OCI-LY1 (cell line): Measurements from ENCODE around the gene RBP3.

ENCODE experiments used
- H2AFZ ChIP-seq: fragments of 200-600 bp; sonication (generic), shearing (Covaris generic); 2 replicates; pipeline ENCODE4 v1.6.0; 2014; ENCODE audit warnings: antibody characterized with exemption, mild to moderate bottlenecking, low read length
- H3F3A ChIP-seq: fragments of 200-600 bp; sonication (generic), shearing (Covaris generic); 2 replicates; pipeline ENCODE4 v1.6.0; 2014; ENCODE audit warnings: mild to moderate bottlenecking, antibody characterized with exemption, low read length, moderate library complexity; ENCODE audit not compliant: insufficient read depth
- H3K27ac ChIP-seq: fragments of 200-600 bp; sonication (generic); 2 replicates; pipeline ENCODE4 v1.5.1; 2014; ENCODE audit warnings: low read length, mixed run types, mild to moderate bottlenecking, low read depth; ENCODE audit not compliant: poor library complexity, severe bottlenecking
- H3K27me3 ChIP-seq: fragments of 200-600 bp; sonication (generic); 2 replicates; pipeline ENCODE4 v1.6.0; 2014; ENCODE audit warnings: antibody characterized with exemption, mild to moderate bottlenecking, low read length, moderate library complexity; ENCODE audit not compliant: insufficient read depth
- H3K36me3 ChIP-seq: fragments of 200-600 bp; sonication (generic); 2 replicates; pipeline ENCODE4 v1.6.1; 2014; ENCODE audit warnings: mild to moderate bottlenecking, antibody characterized with exemption, low read length, moderate library complexity, mixed read lengths; ENCODE audit not compliant: insufficient read depth
- H3K4me1 ChIP-seq: fragments of 200-600 bp; sonication (generic); 2 replicates; pipeline ENCODE4 v1.5.1; 2014; ENCODE audit warnings: mild to moderate bottlenecking, low read length, moderate library complexity; ENCODE audit not compliant: insufficient read depth, severe bottlenecking
- H3K4me2 ChIP-seq: fragments of 200-600 bp; sonication (generic), shearing (Covaris generic); 2 replicates; pipeline ENCODE4 v1.6.1; 2014; ENCODE audit warnings: low read length
- H3K4me3 ChIP-seq: fragments of 200-600 bp; sonication (generic); 2 replicates; pipeline ENCODE4 v1.5.1; 2014; ENCODE audit warnings: low read length, low read depth, mild to moderate bottlenecking, mixed read lengths; ENCODE audit not compliant: poor library complexity, severe bottlenecking
- H3K79me2 ChIP-seq: fragments of 200-600 bp; shearing (Covaris generic); 2 replicates; pipeline ENCODE4 v1.6.1; 2016; ENCODE audit warnings: mixed run types, low read length, mixed read lengths; ENCODE audit not compliant: insufficient read depth
- H3K9ac ChIP-seq: fragments of 200-600 bp; sonication (generic), shearing (Covaris generic); 2 replicates; pipeline ENCODE4 v1.6.1; 2014; ENCODE audit warnings: mild to moderate bottlenecking, low read length, mixed read lengths
- H3K9me2 ChIP-seq: fragments of 200-600 bp; sonication (generic), shearing (Covaris generic); 2 replicates; pipeline ENCODE4 v1.6.1; 2014; ENCODE audit warnings: low read depth, mild to moderate bottlenecking, low read length, mixed read lengths
- H3K9me3 ChIP-seq: fragments of 200-600 bp; shearing (Covaris generic); 2 replicates; pipeline ENCODE4 v1.6.1; 2014; ENCODE audit warnings: low read length, mixed read lengths
- H4K20me1 ChIP-seq: fragments of 200-600 bp; sonication (generic), shearing (Covaris generic); 2 replicates; pipeline ENCODE4 v1.6.0; 2016; ENCODE audit warnings: mild to moderate bottlenecking, low read length; ENCODE audit not compliant: insufficient read depth
- CTCF ChIP-seq: fragments of 200-600 bp; sonication (generic), shearing (Covaris generic); IDR thresholded peaks from 2 replicates; pipeline ENCODE4 v1.5.1; 2017; ENCODE audit warnings: mild to moderate bottlenecking, antibody characterized with exemption, low read length, moderate library complexity, mixed read lengths
- EZH2 ChIP-seq: fragments of 200-600 bp; sonication (generic), shearing (Covaris generic); IDR thresholded peaks from 2 replicates; pipeline ENCODE4 v1.8.0; 2017; ENCODE audit warnings: borderline replicate concordance, mixed run types, mild to moderate bottlenecking, antibody characterized with exemption, low read length, moderate library complexity, mixed read lengths

RBP3 gene

DNA sequence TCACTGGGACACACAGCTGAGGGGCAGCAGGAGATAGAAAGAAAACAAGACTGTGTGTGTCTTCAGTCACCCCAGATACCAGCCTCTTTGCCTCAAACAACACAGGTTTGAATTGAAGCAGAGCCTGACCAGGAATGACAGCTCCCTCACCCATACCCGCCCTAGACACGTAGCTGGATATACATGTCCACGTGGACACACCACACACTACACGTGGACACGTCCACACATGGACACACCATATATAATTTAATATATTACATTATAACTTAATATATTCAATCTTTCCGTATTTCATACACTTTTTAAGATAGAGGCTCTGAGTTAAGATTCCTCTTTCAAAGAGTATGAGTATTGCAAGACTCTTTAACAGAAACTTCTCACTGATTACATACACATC, 14.6 kb upstream of the RBP3 start:
- H4K20me1 ChIP-seq: no peaks in the 10 kb centered on the region
- H3K9me3 ChIP-seq: no peaks in the 10 kb centered on the region
- no peak overlapping the region for H3K27ac ChIP-seq
- H3K79me2 ChIP-seq: no peaks in the 10 kb centered on the region
- 0 out of 2 replicates have a peak, but pooled peaks cover 5% of the 10 kb centered on the region for H3K27me3 ChIP-seq
- H3K4me2 ChIP-seq: no peak overlapping the region
- no peaks in the 10 kb centered on the region for H3K9me2 ChIP-seq
- TF ChIP-seq CTCF: no peak
- no peak for TF ChIP-seq EZH2
- no peak overlapping the region for H3K4me3 ChIP-seq
- H3K36me3 ChIP-seq: no peaks in the 10 kb centered on the region
- no peak overlapping the region for H2AFZ ChIP-seq
- no peaks in the 10 kb centered on the region for H3K4me1 ChIP-seq
- H3K9ac ChIP-seq: no peak overlapping the region
- H3F3A ChIP-seq: no peaks in the 10 kb centered on the region

DNA sequence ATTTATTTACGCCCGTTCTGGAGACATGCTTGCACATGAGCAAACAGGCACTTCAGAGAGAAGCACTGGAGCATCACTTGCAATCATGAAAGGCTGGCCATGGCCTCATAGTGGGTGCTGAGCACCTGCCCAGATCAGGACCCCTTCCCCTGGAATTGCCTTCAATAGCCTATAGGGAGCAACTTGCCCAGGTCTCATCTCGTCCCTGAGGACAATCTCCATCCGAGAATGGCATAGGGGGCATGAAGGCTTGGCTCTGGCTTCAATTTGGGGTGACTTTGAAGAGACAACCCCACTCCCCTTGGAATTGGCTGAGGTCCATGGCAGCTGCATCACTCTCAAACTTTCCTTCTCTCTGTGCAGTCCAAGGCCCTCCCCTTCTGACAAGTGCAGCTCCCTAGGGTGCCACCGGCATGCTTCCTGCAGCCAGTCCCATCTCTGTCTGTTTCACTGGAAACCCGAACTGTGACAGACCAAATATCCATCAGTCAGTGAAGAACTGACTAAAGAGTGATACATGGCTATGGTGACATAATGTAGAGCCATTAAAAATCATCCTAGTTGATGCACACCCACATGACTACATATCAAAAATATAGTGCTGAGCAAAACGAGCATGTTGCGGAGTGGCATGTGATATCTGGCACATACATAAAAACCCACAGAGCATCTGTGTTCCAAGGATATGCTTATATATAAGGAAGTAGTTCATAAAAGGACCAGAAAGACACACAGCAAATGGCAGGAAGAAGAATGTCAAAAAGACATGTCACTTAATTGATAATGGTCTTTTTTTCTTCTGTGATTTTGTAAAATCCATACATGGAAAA, 13.5 kb upstream of the RBP3 start:
- Histone ChIP-seq H3K4me1 (no peaks in the 10 kb centered on the region), H3K27me3 (0 out of 2 replicates have a peak, but pooled peaks cover 5% of the 10 kb centered on the region), H3K27ac (no peak overlapping the region), H3K4me2 (no peak overlapping the region), H3K36me3 (no peaks in the 10 kb centered on the region), H2AFZ (no peak overlapping the region), H3K9me3 (no peaks in the 10 kb centered on the region), H3K4me3 (no peak overlapping the region), H3F3A (no peaks in the 10 kb centered on the region), H4K20me1 (no peaks in the 10 kb centered on the region), H3K9me2 (no peaks in the 10 kb centered on the region), H3K9ac (no peak overlapping the region), H3K79me2 (no peaks in the 10 kb centered on the region)
- no peak for TF ChIP-seq CTCF
- TF ChIP-seq EZH2: no peak

DNA sequence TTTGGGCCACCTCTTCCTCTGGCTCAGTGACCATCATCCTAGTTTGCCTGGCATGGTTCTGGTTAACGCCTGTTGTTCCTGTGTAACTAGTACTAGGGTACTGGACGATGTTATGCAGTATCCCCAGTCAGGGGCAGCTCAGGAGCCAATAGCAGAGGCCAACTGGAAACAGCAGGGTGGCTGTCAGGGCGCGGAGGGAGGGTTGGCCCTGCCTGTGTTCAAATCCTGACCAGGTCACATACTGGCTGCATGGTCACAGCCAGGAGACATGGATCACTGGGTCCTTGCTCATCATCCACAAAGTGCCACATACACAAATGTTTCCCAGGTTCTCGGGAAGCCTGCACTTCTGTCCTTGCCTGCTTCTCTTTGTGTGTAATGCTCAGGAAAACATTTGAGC, 12.3 kb upstream of the RBP3 start:
- H3K9ac ChIP-seq: no peak overlapping the region

More for the DNA sequence above, 12.3 kb upstream of the RBP3 start:
- Histone ChIP-seq H3K4me2 (no peak overlapping the region), H3K27me3 (0 out of 2 replicates have a peak, but pooled peaks cover 5% of the 10 kb centered on the region), H3K4me1 (no peaks in the 10 kb centered on the region), H3K9me2 (no peaks in the 10 kb centered on the region), H3K79me2 (no peaks in the 10 kb centered on the region), H3F3A (no peaks in the 10 kb centered on the region), H4K20me1 (no peaks in the 10 kb centered on the region), H3K36me3 (no peaks in the 10 kb centered on the region), H3K27ac (no peak overlapping the region), H3K9me3 (no peaks in the 10 kb centered on the region), H3K4me3 (no peak overlapping the region), H2AFZ (no peak overlapping the region)
- TF ChIP-seq EZH2 (no peak), CTCF (no peak)
